Heart left ventricle (tissue), 16 donors: ENCODE measurements around the gene VAPB. TPM values are rescaled to one million over a fixed set of nuclear protein-coding genes. Genes with fewer than 3 reads are reported as not detected.

Experiments used
- ATAC-seq, 4 donors: fragments of 200-7000 bp; cut with Tn5 transposase; one replicate each; pipeline ENCODE4 v1.9.1; 2020 to 2022; ENCODE audit warnings: moderate library complexity in 4 of 4, mild to moderate bottlenecking in 3 of 4, moderate number of reproducible peaks in 1 of 4
- DNase-seq, 5 donors: peaks; one replicate each; pipeline ENCODE4 v3.0.0-alpha.2; 2020
- H3K27ac ChIP-seq, 12 donors: fragments of 200-600 bp; sonication (generic) in 4 of 12; one replicate each; pipeline versions ENCODE4 v1.5.0 to v1.8.0; 2016 to 2022; ENCODE audit warnings: mild to moderate bottlenecking in 2 of 12
- H3K27me3 ChIP-seq, 9 donors: fragments of 200-600 bp; sonication (generic) in 2 of 9; one replicate each; pipeline versions ENCODE4 v1.5.1 to v1.8.0; 2016 to 2022; ENCODE audit warnings: mild to moderate bottlenecking in 3 of 9
- H3K36me3 ChIP-seq, 9 donors: fragments of 200-600 bp; sonication (generic) in 2 of 9; one replicate each; pipeline versions ENCODE4 v1.5.0 to v1.8.0; 2018 to 2022; ENCODE audit warnings: mild to moderate bottlenecking in 2 of 9
- H3K4me1 ChIP-seq, 12 donors: fragments of 200-600 bp; sonication (generic) in 4 of 12; one replicate each; pipeline versions ENCODE4 v1.5.0 to v1.8.0; 2016 to 2022; ENCODE audit warnings: mild to moderate bottlenecking in 3 of 12
- H3K4me3 ChIP-seq, 12 donors: fragments of 200-600 bp; sonication (generic) in 4 of 12; one replicate each; pipeline versions ENCODE4 v1.5.0 to v1.8.0; 2017 to 2022; ENCODE audit warnings: mild to moderate bottlenecking in 9 of 12, moderate library complexity in 4 of 12
- H3K9me3 ChIP-seq, 12 donors: fragments of 200-600 bp; sonication (generic) in 4 of 12; one replicate each; pipeline versions ENCODE4 v1.5.0 to v1.8.0; 2016 to 2022; ENCODE audit warnings: mild to moderate bottlenecking in 1 of 12
- POLR2A ChIP-seq, 2 donors: fragments of 450-650 bp; IDR thresholded peaks; one replicate each; pipeline ENCODE4 v1.6.1; 2017; ENCODE audit warnings: antibody characterized with exemption in 2 of 2, mild to moderate bottlenecking in 2 of 2, moderate library complexity in 2 of 2
- WGBS, 4 donors: extraction: QIAGEN DNeasy Blood & Tissue Kit in 2 of 4; methylation state at CpG; one replicate each; pipeline versions ENCODE4 v1.1.5 to v1.1.7; 2013 to 2018; 5-methylcytosine and 5-hydroxymethylcytosine counted together
- intact Hi-C, 10 donors: fragments of 100-400 bp; cut with DNase I; formaldehyde crosslinking; loops; one replicate each; pipeline versions ENCODE4 v1.11.1 to v1.14.2; 2022
- polyA plus RNA-seq, 2 donors: library from polyadenylated mRNA; stranded (reverse); fragments of 200-250 nt; gene quantifications; one replicate each; pipeline ENCODE4 v1.2.3, GENCODE V29; 2013
- total RNA-seq, 9 donors: library from RNA; depleted of rRNA in 2 of 9; stranded (reverse); fragments of >200 nt in 2 of 9; fragmentation: NEBNext Ultra II Directional in 3 of 9; extraction: Animal tissue kit (Norgen Biotek cat#: 25700) in 3 of 9; gene quantifications; one replicate each; pipeline versions ENCODE4 v1.1.0 to v1.2.4, GENCODE V29; 2016 to 2023
- TF ChIP-seq, protein P1 (sequence below), 12 donors: fragments of 200-600 bp; sonication (generic) in 4 of 12; IDR thresholded peaks; one replicate each; pipeline versions ENCODE4 v1.5.0 to v1.8.0; 2018 to 2022; ENCODE audit warnings: antibody characterized with exemption in 12 of 12, mild to moderate bottlenecking in 5 of 12
- donor health status: ischemic (EF 13 %, LVEDD 7.1; RV severe dilation, severe dysfunction).
- donor health status: healthy with polysubstance abuse.
- donor health status: DM: no; HTN: yes; CAD: no.
- donor health status: DM: no; HTN: no; CAD: no.
- donor health status: ischemic (EF 25% LVEDD 6.9; RV normal size, moderate dysfunction).
- donor health status: ischemic (EF 25% LVEDD 5.7; RV mildly dilated, moderate dysfunction).
- donor health status: healthy.
- donor health status: DM: yes; HTN: yes; CAD: no.
- donor health status: ischemic (EF 35%, LVEDD 5.7; RV mildly dilated, moderate dysfunction).
- donor health status: nonischemic (EF 11% LVEDD 7.7; RV severe dilation, severe dysfunction).
- donor health status: DM: yes; HTN: yes; CAD: no.
- donor health status: PGD.
- donor health status: ischemic (EF 29% LVEDD 5.4; RV normal size, mild dysfunction).
- donor health status: nonischemic (EF 23%, LVEDD 6.1; RV moderate dilation, normal function).

Gene VAPB
- total and polyA plus RNA-seq, 11 donors: 25.7 to 76.1 (median 62.7) TPM

DNA sequence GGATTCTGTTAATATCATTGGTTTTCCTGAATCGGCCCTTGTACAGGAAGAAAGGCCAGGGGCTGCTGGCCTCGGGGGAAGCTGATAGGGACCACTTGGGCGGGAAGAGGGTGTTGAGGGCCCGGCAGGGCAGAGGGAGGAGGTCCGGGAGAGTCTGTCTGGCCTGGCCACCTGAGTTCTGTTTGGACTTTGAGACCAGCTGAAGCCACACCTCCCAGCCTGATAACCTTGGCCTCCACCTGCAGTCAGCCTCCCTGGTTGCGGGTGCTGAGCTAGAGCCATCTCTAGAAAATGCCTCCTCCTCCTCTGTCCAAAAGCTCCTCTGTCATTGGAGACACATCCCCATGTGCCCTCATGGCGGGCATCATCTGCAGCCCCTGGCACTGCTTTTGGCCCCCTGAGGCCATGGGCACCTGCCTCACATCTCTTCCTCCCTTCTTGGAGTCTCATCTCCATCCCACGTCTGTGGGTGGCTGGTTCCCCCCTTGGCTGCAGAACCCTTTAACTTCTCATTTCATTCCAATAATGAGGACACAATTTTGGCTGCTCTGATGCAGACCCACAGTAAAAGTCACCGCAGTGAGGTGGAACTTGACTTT is 109.5 kb downstream of the VAPB start:
- H3K36me3 ChIP-seq: no peaks in the 10 kb centered on the region
- H3K4me1 ChIP-seq: no peaks in the 10 kb centered on the region
- WGBS, 4 donors: 64 to 72% (median 70%) methylated on average over 8 to 9 of the region's 9 CpGs
- no peak overlapping the region for H3K27ac ChIP-seq
- TF ChIP-seq, protein P1, sequence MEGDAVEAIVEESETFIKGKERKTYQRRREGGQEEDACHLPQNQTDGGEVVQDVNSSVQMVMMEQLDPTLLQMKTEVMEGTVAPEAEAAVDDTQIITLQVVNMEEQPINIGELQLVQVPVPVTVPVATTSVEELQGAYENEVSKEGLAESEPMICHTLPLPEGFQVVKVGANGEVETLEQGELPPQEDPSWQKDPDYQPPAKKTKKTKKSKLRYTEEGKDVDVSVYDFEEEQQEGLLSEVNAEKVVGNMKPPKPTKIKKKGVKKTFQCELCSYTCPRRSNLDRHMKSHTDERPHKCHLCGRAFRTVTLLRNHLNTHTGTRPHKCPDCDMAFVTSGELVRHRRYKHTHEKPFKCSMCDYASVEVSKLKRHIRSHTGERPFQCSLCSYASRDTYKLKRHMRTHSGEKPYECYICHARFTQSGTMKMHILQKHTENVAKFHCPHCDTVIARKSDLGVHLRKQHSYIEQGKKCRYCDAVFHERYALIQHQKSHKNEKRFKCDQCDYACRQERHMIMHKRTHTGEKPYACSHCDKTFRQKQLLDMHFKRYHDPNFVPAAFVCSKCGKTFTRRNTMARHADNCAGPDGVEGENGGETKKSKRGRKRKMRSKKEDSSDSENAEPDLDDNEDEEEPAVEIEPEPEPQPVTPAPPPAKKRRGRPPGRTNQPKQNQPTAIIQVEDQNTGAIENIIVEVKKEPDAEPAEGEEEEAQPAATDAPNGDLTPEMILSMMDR (IDR thresholded peaks at IDR 0.05): no peak
- no peak for TF ChIP-seq POLR2A (IDR thresholded peaks at IDR 0.05)
- ATAC-seq (no peak), DNase-seq (no peak)
- intact Hi-C loops: no loop called here
- no peak overlapping the region for H3K4me3 ChIP-seq
- no peaks in the 10 kb centered on the region for H3K27me3 ChIP-seq
- peaks cover 0 to 14% (median 3%) of the 10 kb centered on the region in 12 donors for H3K9me3 ChIP-seq

DNA sequence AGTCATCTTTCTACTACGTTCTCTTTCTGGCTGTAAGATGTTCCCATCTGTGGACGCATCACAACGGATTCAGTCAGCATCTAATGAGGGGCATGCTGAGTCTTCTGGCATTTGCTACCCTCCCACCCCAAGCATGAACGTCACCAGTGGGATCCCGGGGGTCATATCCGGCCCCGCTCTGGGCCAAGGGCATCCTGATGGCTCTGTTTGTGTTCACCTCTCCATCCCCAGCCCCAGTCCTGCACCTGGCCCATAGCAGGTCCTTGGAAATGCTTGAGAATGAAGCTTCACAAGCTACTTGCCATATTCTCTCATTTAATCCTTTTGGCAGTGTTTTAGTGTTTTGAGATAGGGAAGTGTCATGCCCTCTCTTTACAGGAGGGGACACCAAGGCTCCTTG is 111.2 kb downstream of the VAPB start:
- Histone ChIP-seq H3K9me3 (peaks cover 0 to 31% (median 15%) of the 10 kb centered on the region in 12 donors), H3K4me1 (no peaks in the 10 kb centered on the region), H3K4me3 (no peak overlapping the region), H3K36me3 (no peaks in the 10 kb centered on the region), H3K27ac (no peak overlapping the region), H3K27me3 (no peaks in the 10 kb centered on the region)
- ATAC-seq (no peak), DNase-seq (no peak)
- no peak for TF ChIP-seq POLR2A (IDR thresholded peaks at IDR 0.05)
- TF ChIP-seq, protein P1 (IDR thresholded peaks at IDR 0.05): no peak
- 90 to 91% (median 90%) methylated on average over 7 of the region's 7 CpGs for WGBS, 4 donors
- intact Hi-C loops: no loop called here

Other genes starting within 250 kb of the VAPB start
- not detected for gene ANKRD60, start 160.6 kb upstream of the VAPB start, total RNA-seq
- not detected for gene ANKRD60, start 160.6 kb upstream of the VAPB start, polyA plus RNA-seq
- gene RAB22A, start 79.5 kb upstream of the VAPB start, total RNA-seq: 1 to 10 TPM; 5.4 to 9.7 (median 7.6) TPM
- 1 to 10 TPM; 3.0 to 6.4 TPM for gene RAB22A, start 79.5 kb upstream of the VAPB start, polyA plus RNA-seq
- gene APCDD1L, start 126.2 kb downstream of the VAPB start, total RNA-seq: 1 to 10 TPM in 2 of 9 donors, under 1 TPM in 6, not detected in 1; 0.24 to 1.1 (median 0.64) TPM
- gene APCDD1L, start 126.2 kb downstream of the VAPB start, polyA plus RNA-seq: under 1 TPM in 1 of 2 donors, not detected in 1; 0.37 TPM